Endothelial cell of umbilical vein (primary cell): ENCODE measurements around the gene TRAPPC14. TPM values are rescaled to one million over a fixed set of nuclear protein-coding genes. Genes with fewer than 3 reads are reported as not detected.
"Not testable (repeated sequence)": the region's sequence is repeated elsewhere in the genome, so short reads cannot be mapped to it uniquely, and the experiment has no call there.

Source experiments
- BruUV-seq: library from RNA; stranded (reverse); fragments of 400-500 nt; replicated peaks from 2 replicates; lab custom pipeline; 2021; lab: Mats Ljungman, UMichigan
- CTCF ChIA-PET: fragments of 300-600, 350-600 bp; sonication (Branson Sonifier 250); formaldehyde crosslinking; loops from one replicate; lab custom pipeline; 2021; ENCODE audit warnings: antibody characterized with exemption, inconsistent platforms; lab: Charles Lee
- POLR2A ChIA-PET: fragments of 300-600, 350-600 bp; sonication (Branson Sonifier 250); formaldehyde crosslinking; loops from one replicate; lab custom pipeline; 2021; ENCODE audit warnings: antibody characterized with exemption, inconsistent platforms; lab: Charles Lee
- DNase-seq: peaks from one replicate; pipeline ENCODE4 v3.0.0-alpha.2; 2011; ENCODE audit warnings: low read depth, low spot score
- FAIRE-seq: peaks from 2 replicates; lab custom pipeline; 2011; peaks lifted over from hg19 to GRCh38; lab: Jason Lieb, UNC
- H2AFZ ChIP-seq: 2 replicates; pipeline ENCODE4 v1.6.0; 2012; ENCODE audit warnings: low read depth, low read length, control low read depth, inconsistent platforms
- H3K27ac ChIP-seq: 2 replicates; pipeline ENCODE4 v1.5.1; 2011; ENCODE audit warnings: low read depth, mild to moderate bottlenecking, control low read depth, low read length, moderate library complexity; ENCODE audit not compliant: insufficient read depth
- H3K27me3 ChIP-seq, 2 experiments: 2 replicates each; pipeline versions ENCODE4 v1.6.0 to v1.6.1; 2011; ENCODE audit warnings: low read length in 2 of 2, mixed read lengths in 1 of 2; ENCODE audit not compliant: control insufficient read depth in 2 of 2, insufficient read depth in 2 of 2
- H3K36me3 ChIP-seq, 2 experiments: 2 replicates in 1 of 2; 3 replicates in 1 of 2; pipeline ENCODE4 v1.5.1; 2011; ENCODE audit warnings: low read length in 2 of 2, mild to moderate bottlenecking in 1 of 2, moderate library complexity in 1 of 2; ENCODE audit not compliant: control insufficient read depth in 2 of 2, insufficient read depth in 2 of 2; ENCODE audit errors: extremely low read depth in 1 of 2
- H3K4me1 ChIP-seq: 3 replicates; pipeline ENCODE4 v1.5.1; 2011; ENCODE audit warnings: mild to moderate bottlenecking, low read length; ENCODE audit not compliant: control insufficient read depth, insufficient read depth; ENCODE audit errors: extremely low read depth
- H3K4me2 ChIP-seq: 2 replicates; pipeline ENCODE4 v1.6.1; 2011; ENCODE audit warnings: low read length, control low read depth, mixed read lengths; ENCODE audit not compliant: insufficient read depth
- H3K4me3 ChIP-seq, 3 experiments: fragments of 200-600 bp in 1 of 3; sonication (generic), shearing (Covaris generic) in 1 of 3; replicated peaks in 1 of 3; 2 replicates each; pipeline ENCODE4 v1.5.1; 2011 to 2016; ENCODE audit warnings: control low read depth in 3 of 3, low read length in 3 of 3, mild to moderate bottlenecking in 2 of 3, inconsistent platforms in 1 of 3, low read depth in 1 of 3, moderate library complexity in 1 of 3; ENCODE audit not compliant: insufficient read depth in 1 of 3
- H3K79me2 ChIP-seq: 2 replicates; pipeline ENCODE4 v1.6.0; 2012; ENCODE audit warnings: low read length, inconsistent platforms; ENCODE audit not compliant: control insufficient read depth, insufficient read depth
- H3K9ac ChIP-seq: replicated peaks from 2 replicates; pipeline ENCODE3; 2011; ENCODE audit warnings: low read length, control low read depth; ENCODE audit not compliant: insufficient read depth; ENCODE audit errors: extremely low read depth
- H3K9me1 ChIP-seq: replicated peaks from 3 replicates; pipeline ENCODE4 v1.6.0; 2011; ENCODE audit warnings: mild to moderate bottlenecking, low read length; ENCODE audit not compliant: control insufficient read depth, insufficient read depth; ENCODE audit errors: extremely low read depth
- H3K9me3 ChIP-seq: replicated peaks from 2 replicates; pipeline ENCODE4 v1.5.1; 2012; ENCODE audit warnings: low read length, inconsistent platforms; ENCODE audit not compliant: control insufficient read depth, insufficient read depth
- H4K20me1 ChIP-seq: replicated peaks from 2 replicates; pipeline ENCODE3; 2011; ENCODE audit warnings: mild to moderate bottlenecking, low read length; ENCODE audit not compliant: control insufficient read depth, insufficient read depth; ENCODE audit errors: extremely low read depth
- EZH2 ChIP-seq: IDR thresholded peaks from 2 replicates; pipeline ENCODE4 v1.6.1; 2012; ENCODE audit warnings: borderline replicate concordance, low read depth, mild to moderate bottlenecking, moderate library complexity, low read length, inconsistent platforms; ENCODE audit not compliant: severe bottlenecking
- FOS ChIP-seq: IDR thresholded peaks from 2 replicates; pipeline ENCODE4 v1.6.1; 2011; ENCODE audit warnings: mild to moderate bottlenecking, low read length, moderate library complexity, borderline replicate concordance; ENCODE audit not compliant: insufficient read depth
- GATA2 ChIP-seq: IDR thresholded peaks from 2 replicates; pipeline ENCODE4 v1.7.0; 2011; ENCODE audit warnings: low read depth, mild to moderate bottlenecking, moderate library complexity, mixed read lengths, low read length; ENCODE audit not compliant: insufficient read length, insufficient read depth
- JUN ChIP-seq: IDR thresholded peaks from 2 replicates; pipeline ENCODE4 v1.6.1; 2011; ENCODE audit warnings: borderline replicate concordance, low read depth; ENCODE audit not compliant: insufficient read length, insufficient read depth
- MYC ChIP-seq: IDR thresholded peaks from one replicate; pipeline ENCODE4 v1.6.1; 2011; ENCODE audit warnings: mild to moderate bottlenecking, low read depth, low read length
- POLR2A ChIP-seq: IDR thresholded peaks from 2 replicates; pipeline ENCODE4 v1.6.1; 2012; ENCODE audit warnings: low read depth, mild to moderate bottlenecking, control low read depth, low read length
- POLR2AphosphoS5 ChIP-seq: IDR thresholded peaks from 2 replicates; pipeline ENCODE4 v1.6.1; 2012; ENCODE audit warnings: low read depth, mild to moderate bottlenecking, control low read depth, low read length, moderate library complexity; ENCODE audit not compliant: insufficient read depth
- dilution Hi-C: fragments of 300-500 bp; cut with MboI; formaldehyde crosslinking; loops from one replicate; pipeline ENCODE4 v1.15.0; 2019; ENCODE audit warnings: low sequenced_read_pairs; ENCODE audit not compliant: extremely low pct_ligation_motif_present
- intact Hi-C: fragments of 100-400 bp; cut with micrococcal nuclease; formaldehyde crosslinking; loops from one replicate; pipeline ENCODE4 v1.10.0; 2022
- polyA plus RNA-seq, 4 experiments: library from polyadenylated mRNA; depleted of rRNA in 3 of 4; stranded (reverse) in 3 of 4; unstranded in 1 of 4; fragments of >200 nt; gene quantifications; 2 replicates each; pipeline versions ENCODE4 v1.2.1 to v1.2.3, GENCODE V29; 2011 to 2012; ENCODE audit warnings: missing spikeins in 1 of 4
- total RNA-seq: library from RNA; stranded (reverse); gene quantifications from 2 replicates; pipeline ENCODE4 v1.2.3, GENCODE V29; 2021
- TF ChIP-seq, protein P1 (sequence below): IDR thresholded peaks from 2 replicates; pipeline ENCODE4 v1.6.1; 2011; ENCODE audit not compliant: insufficient read depth, insufficient read length
- TF ChIP-seq, protein P2 (sequence below), 2 donors: IDR thresholded peaks; 1 replicate in 1 of 2; 2 replicates in 1 of 2; pipeline ENCODE4 v1.5.1; 2011; ENCODE audit warnings: low read length in 2 of 2, mild to moderate bottlenecking in 2 of 2, moderate library complexity in 2 of 2, control low read depth in 1 of 2, inconsistent platforms in 1 of 2, low read depth in 1 of 2; ENCODE audit not compliant: insufficient read depth in 1 of 2; ENCODE audit errors: extremely low read depth in 1 of 2

Gene TRAPPC14
- total and polyA plus RNA-seq, 2 donors (not counting 3 experiments of a cell fraction or from before 2014, with no cell fraction given): 13.3 to 23.0 TPM

DNA sequence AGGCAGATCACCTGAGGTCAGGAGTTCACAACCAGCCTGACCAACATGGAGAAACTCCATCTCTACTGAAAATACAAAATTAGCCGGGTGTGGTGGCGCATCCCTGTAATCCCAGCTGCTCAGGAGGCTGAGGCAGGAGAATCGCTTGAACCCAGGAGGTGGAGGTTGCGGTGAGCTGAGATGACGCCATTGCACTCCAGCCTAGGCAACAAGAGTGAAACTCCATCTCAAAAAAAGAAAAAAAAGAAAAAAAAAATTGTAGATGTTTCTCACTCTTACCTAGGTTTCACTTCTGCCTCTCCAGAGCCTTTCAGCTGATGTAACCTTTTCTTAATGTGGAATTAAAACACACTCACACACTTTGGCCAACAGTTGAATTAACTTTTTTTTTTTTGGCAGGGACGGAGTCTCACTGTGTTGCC is 37.4 kb upstream of the TRAPPC14 start:
- H3K4me2 ChIP-seq, dilution Hi-C loops, H4K20me1 ChIP-seq, H3K36me3 ChIP-seq, BruUV-seq, H3K79me2 ChIP-seq, FAIRE-seq, intact Hi-C loops, H3K9me1 ChIP-seq, CTCF ChIA-PET, H2AFZ ChIP-seq, H3K4me1 ChIP-seq, H3K27ac ChIP-seq, POLR2A ChIA-PET, H3K4me3 ChIP-seq, H3K9me3 ChIP-seq, H3K9ac ChIP-seq, DNase-seq: not testable (repeated sequence)
- peaks cover 6 to 12% of the 10 kb centered on the region in 2 experiments for H3K27me3 ChIP-seq

DNA sequence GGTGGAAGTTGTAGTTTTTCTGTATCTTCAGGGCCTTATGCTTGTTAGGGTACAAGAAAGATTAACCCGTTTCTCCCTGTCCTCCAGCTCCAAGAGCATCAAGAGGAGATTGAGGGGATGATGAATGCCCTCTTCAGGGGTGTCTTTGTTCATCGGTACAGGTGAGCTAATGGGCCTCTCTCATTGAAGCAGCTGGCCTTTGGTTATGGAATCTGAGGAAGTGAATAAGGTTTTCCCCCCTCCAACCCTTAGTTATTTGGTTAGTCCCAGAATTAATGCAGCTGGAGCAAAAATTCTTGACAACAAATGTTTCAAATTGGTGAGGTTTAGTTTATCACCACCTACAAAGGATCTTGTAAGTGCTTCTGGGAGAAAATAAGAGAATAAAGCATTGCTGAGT is 36.7 kb upstream of the TRAPPC14 start:
- CTCF ChIA-PET: interaction anchor here (1.2 kb wide), 2 partner anchors 10 to 62 kb away, joined by 3 to 4 read pairs; no protein-coding TSS in a partner anchor
- H3K9ac ChIP-seq: no peak overlapping the region

More for the DNA sequence above, 36.7 kb upstream of the TRAPPC14 start:
- POLR2A ChIA-PET: no interaction called here
- no TSS peak for BruUV-seq
- no peak for TF ChIP-seq FOS
- no peak for TF ChIP-seq MYC
- TF ChIP-seq POLR2AphosphoS5: no peak
- TF ChIP-seq JUN: no peak
- TF ChIP-seq, protein P1, sequence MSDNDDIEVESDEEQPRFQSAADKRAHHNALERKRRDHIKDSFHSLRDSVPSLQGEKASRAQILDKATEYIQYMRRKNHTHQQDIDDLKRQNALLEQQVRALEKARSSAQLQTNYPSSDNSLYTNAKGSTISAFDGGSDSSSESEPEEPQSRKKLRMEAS: no peak
- TF ChIP-seq GATA2: no peak
- TF ChIP-seq POLR2A: no peak
- no peak for TF ChIP-seq EZH2
- TF ChIP-seq, protein P2, sequence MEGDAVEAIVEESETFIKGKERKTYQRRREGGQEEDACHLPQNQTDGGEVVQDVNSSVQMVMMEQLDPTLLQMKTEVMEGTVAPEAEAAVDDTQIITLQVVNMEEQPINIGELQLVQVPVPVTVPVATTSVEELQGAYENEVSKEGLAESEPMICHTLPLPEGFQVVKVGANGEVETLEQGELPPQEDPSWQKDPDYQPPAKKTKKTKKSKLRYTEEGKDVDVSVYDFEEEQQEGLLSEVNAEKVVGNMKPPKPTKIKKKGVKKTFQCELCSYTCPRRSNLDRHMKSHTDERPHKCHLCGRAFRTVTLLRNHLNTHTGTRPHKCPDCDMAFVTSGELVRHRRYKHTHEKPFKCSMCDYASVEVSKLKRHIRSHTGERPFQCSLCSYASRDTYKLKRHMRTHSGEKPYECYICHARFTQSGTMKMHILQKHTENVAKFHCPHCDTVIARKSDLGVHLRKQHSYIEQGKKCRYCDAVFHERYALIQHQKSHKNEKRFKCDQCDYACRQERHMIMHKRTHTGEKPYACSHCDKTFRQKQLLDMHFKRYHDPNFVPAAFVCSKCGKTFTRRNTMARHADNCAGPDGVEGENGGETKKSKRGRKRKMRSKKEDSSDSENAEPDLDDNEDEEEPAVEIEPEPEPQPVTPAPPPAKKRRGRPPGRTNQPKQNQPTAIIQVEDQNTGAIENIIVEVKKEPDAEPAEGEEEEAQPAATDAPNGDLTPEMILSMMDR (IDR thresholded peaks at IDR 0.05; ENCODE audit: extremely low read depth in 1 of 2, insufficient read depth in 1 of 2, low read depth in 1 of 2, low read length in 2 of 2): no peak
- no peaks in the 10 kb centered on the region for H3K9me3 ChIP-seq
- dilution Hi-C loops (no loop called here), intact Hi-C loops (no loop called here)
- no peaks in the 10 kb centered on the region for H3K79me2 ChIP-seq
- H3K36me3 ChIP-seq: no peaks in the 10 kb centered on the region
- FAIRE-seq (no peak), DNase-seq (no peak)
- peaks cover 7 to 9% of the 10 kb centered on the region in 2 experiments for H3K27me3 ChIP-seq
- no peaks in the 10 kb centered on the region for H3K4me1 ChIP-seq
- no peaks in the 10 kb centered on the region for H4K20me1 ChIP-seq
- H2AFZ ChIP-seq: no peak overlapping the region
- no peak overlapping the region for H3K27ac ChIP-seq
- H3K4me3 ChIP-seq: no peak overlapping the region
- H3K4me2 ChIP-seq: no peak overlapping the region
- H3K9me1 ChIP-seq: no peaks in the 10 kb centered on the region
